SK-N-MC (cell line): ENCODE data around the gene RBM10.
"Not testable (repeated sequence)": the region's sequence is repeated elsewhere in the genome, so short reads cannot be mapped to it uniquely, and the experiment has no call there.

Experiments used
- DNase-seq: peaks from one replicate; pipeline ENCODE4 v3.0.0-alpha.2; 2011; ENCODE audit warnings: low read depth, low spot score
- H3K27ac ChIP-seq: fragments of 200-600 bp; sonication (generic); 2 replicates; pipeline ENCODE4 v1.5.1; 2016; ENCODE audit warnings: mixed run types
- H3K36me3 ChIP-seq: fragments of 200-600 bp; sonication (generic); 2 replicates; pipeline ENCODE4 v1.6.1; 2017; ENCODE audit warnings: antibody characterized with exemption, low read length, mixed read lengths; ENCODE audit not compliant: insufficient read depth
- H3K4me3 ChIP-seq: fragments of 200-600 bp; sonication (generic); 2 replicates; pipeline ENCODE4 v1.5.1; 2016
- H3K9ac ChIP-seq: fragments of 200-600 bp; sonication (generic); 2 replicates; pipeline ENCODE4 v1.8.0; 2017; ENCODE audit warnings: mixed run types, mixed read lengths; ENCODE audit not compliant: insufficient read length
- H3K9me3 ChIP-seq: fragments of 200-600 bp; sonication (generic); 2 replicates; pipeline ENCODE4 v1.6.1; 2017; ENCODE audit warnings: low read depth, mild to moderate bottlenecking, antibody characterized with exemption, low read length, moderate library complexity, mixed read lengths
- EZH2 ChIP-seq: fragments of 200-600 bp; sonication (generic); IDR thresholded peaks from one replicate; pipeline ENCODE4 v1.6.1; 2017; ENCODE audit warnings: antibody characterized with exemption
- FOXP2 ChIP-seq: optimal IDR thresholded peaks from 2 replicates; pipeline ENCODE3; 2011; ENCODE audit warnings: mild to moderate bottlenecking, moderate library complexity; ENCODE audit not compliant: insufficient read depth; ENCODE audit errors: extremely low read length, control extremely low read depth
- POLR2AphosphoS5 ChIP-seq: IDR thresholded peaks from 2 replicates; pipeline ENCODE4 v1.6.1; 2012; ENCODE audit warnings: mild to moderate bottlenecking, low read depth, low read length, borderline replicate concordance

The RBM10 gene

GRCh38 chrX:47129157-47129898 is 15.7 kb upstream of the RBM10 start:
- no peaks in the 10 kb centered on the region for H3K9me3 ChIP-seq
- H3K9ac ChIP-seq, result no peak overlapping the region
- H3K36me3 ChIP-seq, result no peaks in the 10 kb centered on the region
- TF ChIP-seq EZH2 (no peak), POLR2AphosphoS5 (no peak), FOXP2 (no peak)
- H3K4me3 ChIP-seq, result peak overlapping the region; percentile 75
- DNase-seq, result peak; percentile 80
- H3K27ac ChIP-seq, result no peak overlapping the region

- Histone ChIP-seq H3K9me3 (no peaks in the 10 kb centered on the region), H3K36me3 (no peaks in the 10 kb centered on the region), H3K9ac (no peak overlapping the region), H3K27ac (no peak overlapping the region), H3K4me3 (peak overlapping the region; percentile 75)
- DNase-seq, result no peak
- TF ChIP-seq FOXP2, result no peak
These were observed 15.1 kb upstream of the RBM10 start for GRCh38 chrX:47129899-47130358.

GRCh38 chrX:47133493-47133892 is 11.5 kb upstream of the RBM10 start:
- no peak overlapping the region for H3K9ac ChIP-seq
- H3K36me3 ChIP-seq, result no peaks in the 10 kb centered on the region
- no peak overlapping the region for H3K4me3 ChIP-seq
- DNase-seq, result no peak
- TF ChIP-seq POLR2AphosphoS5 (no peak), EZH2 (no peak)
- H3K27ac ChIP-seq, result no peak overlapping the region
- no peaks in the 10 kb centered on the region for H3K9me3 ChIP-seq

GRCh38 chrX:47135650-47136049 is 9.4 kb upstream of the RBM10 start:
- not testable (repeated sequence) for H3K27ac ChIP-seq, DNase-seq, H3K36me3 ChIP-seq, H3K4me3 ChIP-seq, H3K9ac ChIP-seq, H3K9me3 ChIP-seq

- Histone ChIP-seq H3K9me3 (no peaks in the 10 kb centered on the region), H3K9ac (no peak overlapping the region), H3K36me3 (peaks cover 11% of the 10 kb centered on the region; the same call in 1 of the 2 replicates), H3K27ac (no peak overlapping the region), H3K4me3 (no peak overlapping the region)
- no peak for DNase-seq
- no peak for TF ChIP-seq EZH2
- TF ChIP-seq POLR2AphosphoS5, result no peak
- no peak for TF ChIP-seq FOXP2
These were observed 6.8 kb upstream of the RBM10 start for GRCh38 chrX:47138171-47138570.

GRCh38 chrX:47143894-47144625 is 961 bp upstream of the RBM10 start:
- Histone ChIP-seq H3K9me3 (no peaks in the 10 kb centered on the region), H3K36me3 (peaks cover 26% of the 10 kb centered on the region; the same call in 1 of the 2 replicates), H3K9ac (peak overlapping the region; percentile 87), H3K27ac (peak overlapping the region; percentile 95), H3K4me3 (peak overlapping the region; percentile 87)
- DNase-seq, result no peak
- no peak for TF ChIP-seq POLR2AphosphoS5
- TF ChIP-seq EZH2, result no peak
- no peak for TF ChIP-seq FOXP2

GRCh38 chrX:47145395-47146120 is 537 bp downstream of the RBM10 start:
- peaks cover 37% of the 10 kb centered on the region for H3K36me3 ChIP-seq
- peak overlapping the region; percentile 94 for H3K9ac ChIP-seq
- H3K4me3 ChIP-seq, result peak overlapping the region; percentile 87
- no peak for DNase-seq
- no peaks in the 10 kb centered on the region for H3K9me3 ChIP-seq
- TF ChIP-seq FOXP2, result no peak
- TF ChIP-seq EZH2, result no peak
- no peak for TF ChIP-seq POLR2AphosphoS5
- H3K27ac ChIP-seq, result peak overlapping the region; percentile 95

GRCh38 chrX:47146121-47146935 is 1.3 kb downstream of the RBM10 start:
- DNase-seq, result no peak
- Histone ChIP-seq H3K4me3 (peak overlapping the region; percentile 87), H3K27ac (no peak overlapping the region)

More at GRCh38 chrX:47146121-47146935, 1.3 kb downstream of the RBM10 start:
- Histone ChIP-seq H3K9me3 (no peaks in the 10 kb centered on the region), H3K9ac (peak overlapping the region; percentile 94), H3K36me3 (peaks cover 45% of the 10 kb centered on the region)
- TF ChIP-seq EZH2 (no peak), POLR2AphosphoS5 (no peak), FOXP2 (no peak)
